Measurements from ENCODE around the gene OR14J1.
"Not testable (repeated sequence)": the region's sequence is repeated elsewhere in the genome, so short reads cannot be mapped to it uniquely, and the experiment has no call there.

The OR14J1 gene

GRCh38 chr6:29301316-29301715 is at the start of gene OR14J1:
Gene OR14J1, plus strand, starts transcription at chr6:29301701. Its CDS starts 4,989 bp downstream, at chr6:29306690.
- in situ Hi-C loops (cut with MboI; ENCODE audit: low sequenced_read_pairs) = no loop called here

- in situ Hi-C loops (cut with MboI; ENCODE audit: low sequenced_read_pairs) = no loop called here
These were observed 49.8 kb upstream of the OR14J1 start for GRCh38 chr6:29251736-29252135.

GRCh38 chr6:29255530-29255929 is 46.0 kb upstream of the OR14J1 start:
- in situ Hi-C loops (cut with MboI; ENCODE audit: low sequenced_read_pairs) = no loop called here

- in situ Hi-C loops (cut with MboI; ENCODE audit: low sequenced_read_pairs) = no loop called here
These were observed 41.8 kb upstream of the OR14J1 start for GRCh38 chr6:29259721-29260120.

- in situ Hi-C loops (cut with MboI; ENCODE audit: low sequenced_read_pairs) = no loop called here
These were observed 38.5 kb upstream of the OR14J1 start for GRCh38 chr6:29263001-29263400.

- in situ Hi-C loops (cut with MboI; ENCODE audit: low sequenced_read_pairs) = no loop called here
These were observed 7.0 kb upstream of the OR14J1 start for GRCh38 chr6:29294499-29294914.

GRCh38 chr6:29295181-29295585 is 6.3 kb upstream of the OR14J1 start:
- in situ Hi-C loops (cut with MboI; ENCODE audit: low sequenced_read_pairs) = no loop called here

GRCh38 chr6:29295623-29296022 is 5.9 kb upstream of the OR14J1 start:
- in situ Hi-C loops (cut with MboI; ENCODE audit: low sequenced_read_pairs) = no loop called here

- in situ Hi-C loops (cut with MboI; ENCODE audit: low sequenced_read_pairs) = no loop called here
These were observed 18.4 kb downstream of the OR14J1 start for GRCh38 chr6:29319931-29320330.

- in situ Hi-C loops (cut with MboI; ENCODE audit: low sequenced_read_pairs) = not testable (repeated sequence)
These were observed 21.8 kb downstream of the OR14J1 start for GRCh38 chr6:29323332-29323731.

- in situ Hi-C loops (cut with MboI; ENCODE audit: low sequenced_read_pairs) = no loop called here
These were observed 24.3 kb downstream of the OR14J1 start for GRCh38 chr6:29325777-29326176.

- in situ Hi-C loops (cut with MboI; ENCODE audit: low sequenced_read_pairs) = no loop called here
These were observed 31.2 kb downstream of the OR14J1 start for GRCh38 chr6:29332676-29333075.

GRCh38 chr6:29336269-29336668 is 34.8 kb downstream of the OR14J1 start:
- in situ Hi-C loops (cut with MboI; ENCODE audit: low sequenced_read_pairs) = no loop called here

GRCh38 chr6:29345380-29345779 is 43.9 kb downstream of the OR14J1 start:
- in situ Hi-C loops (cut with MboI; ENCODE audit: low sequenced_read_pairs) = no loop called here

- in situ Hi-C loops (cut with MboI; ENCODE audit: low sequenced_read_pairs) = not testable (repeated sequence)
These were observed 47.8 kb downstream of the OR14J1 start for GRCh38 chr6:29349348-29349747.

GRCh38 chr6:29354980-29355379 is 53.5 kb downstream of the OR14J1 start:
- in situ Hi-C loops (cut with MboI; ENCODE audit: low sequenced_read_pairs) = no loop called here

- in situ Hi-C loops (cut with MboI; ENCODE audit: low sequenced_read_pairs) = no loop called here
These were observed 54.1 kb downstream of the OR14J1 start for GRCh38 chr6:29355603-29356002.
